ENCODE measurements around the gene GLTPD2.

Gene GLTPD2

DNA sequence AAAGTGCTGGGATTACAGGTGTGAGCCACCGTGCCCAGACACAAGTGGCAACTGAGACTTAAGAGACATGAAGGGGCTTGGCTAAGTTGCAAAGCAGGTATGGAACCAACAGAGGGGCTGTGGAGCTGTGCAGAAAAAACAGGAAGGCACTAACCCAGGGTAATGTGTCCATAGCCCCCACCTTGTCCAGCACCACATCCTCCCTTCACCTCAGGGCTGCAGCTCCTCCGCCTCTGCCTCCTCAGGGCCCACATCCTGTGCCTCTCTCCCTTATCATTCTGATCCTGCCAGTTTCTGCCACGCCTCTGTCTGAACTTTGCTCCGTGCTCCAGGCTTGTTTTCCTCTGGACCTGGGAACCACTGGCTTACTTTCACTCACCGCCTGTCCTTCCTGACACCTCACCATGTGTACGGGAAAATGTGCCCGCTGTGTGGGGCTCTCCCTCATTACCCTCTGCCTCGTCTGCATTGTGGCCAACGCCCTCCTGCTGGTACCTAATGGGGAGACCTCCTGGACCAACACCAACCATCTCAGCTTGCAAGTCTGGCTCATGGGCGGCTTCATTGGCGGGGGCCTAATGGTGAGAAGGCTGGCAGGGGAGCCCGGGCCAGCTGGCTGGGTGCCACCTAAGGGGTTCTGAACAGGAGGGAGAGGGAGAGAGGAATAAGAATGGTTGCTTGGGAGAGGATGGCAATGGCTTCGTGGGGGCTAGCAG lies 17.1 kb upstream of the GLTPD2 start, which contains the start of gene TM4SF5:
Gene TM4SF5, plus strand, starts transcription at position 368 of the 716 bp plus-strand sequence. Its CDS starts 37 bp downstream, at position 405.
- DNase-seq (ENCODE audit: low read depth in 4 of 4, low spot score in 1 of 4): no peak

DNA sequence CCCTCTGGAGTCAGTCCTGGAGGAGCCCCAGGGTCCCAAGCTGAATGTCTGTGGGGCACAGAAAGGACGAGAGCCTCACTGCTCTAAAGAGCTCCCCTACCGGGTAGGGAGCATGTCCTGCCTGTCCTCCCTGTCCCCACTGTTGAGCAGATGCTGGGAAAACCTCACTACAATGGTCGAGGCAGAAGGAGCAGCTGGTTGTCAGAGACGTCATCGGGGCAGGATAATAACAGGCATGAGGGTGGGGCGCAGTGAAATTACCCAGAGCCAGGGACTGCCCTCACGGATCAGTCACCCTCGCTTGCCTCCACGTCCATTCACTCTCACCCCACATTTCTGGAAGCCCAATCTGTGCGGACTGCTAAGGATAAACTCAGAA lies 16.5 kb upstream of the GLTPD2 start:
- DNase-seq (ENCODE audit: low read depth in 4 of 4, low spot score in 1 of 4): no peak

DNA sequence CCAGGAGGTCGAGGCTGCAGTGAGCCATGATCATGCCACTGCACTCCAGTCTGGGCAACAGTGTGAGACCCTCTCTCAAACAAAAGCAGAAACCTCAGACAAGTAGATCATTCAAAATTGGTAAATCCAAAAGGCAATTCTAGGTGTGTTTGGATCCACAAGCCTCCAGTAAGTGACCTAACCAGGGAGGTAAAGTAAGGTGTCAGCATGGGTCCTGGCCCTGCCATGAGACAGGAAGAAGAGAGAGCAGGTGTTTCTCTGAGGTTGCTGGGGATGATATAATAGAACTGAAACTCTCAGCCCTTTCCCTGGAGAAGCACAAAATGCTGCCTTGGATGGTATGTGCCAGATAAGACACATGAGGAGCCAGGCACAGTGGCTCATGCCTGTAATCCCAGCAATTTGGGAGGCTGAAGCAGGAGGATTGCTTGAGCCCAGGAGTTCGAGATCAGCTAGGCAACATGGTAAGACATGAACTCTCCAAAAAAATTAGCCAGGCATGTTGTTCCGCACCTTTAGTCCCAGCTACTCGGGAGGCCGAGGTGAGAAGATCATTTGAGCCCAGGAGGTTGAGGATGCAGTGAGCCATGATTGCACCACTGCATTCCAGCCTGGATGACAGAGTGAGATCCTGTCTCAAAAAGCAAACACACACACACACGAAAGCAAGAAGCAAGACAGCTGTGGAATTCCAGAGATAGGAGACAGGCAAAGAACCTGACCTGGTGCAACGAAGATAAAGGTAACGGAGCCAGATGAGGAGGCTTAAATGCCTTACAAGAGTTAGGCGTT lies 10.6 kb upstream of the GLTPD2 start:
- no peak for DNase-seq (ENCODE audit: low read depth in 4 of 4, low spot score in 1 of 4)

DNA sequence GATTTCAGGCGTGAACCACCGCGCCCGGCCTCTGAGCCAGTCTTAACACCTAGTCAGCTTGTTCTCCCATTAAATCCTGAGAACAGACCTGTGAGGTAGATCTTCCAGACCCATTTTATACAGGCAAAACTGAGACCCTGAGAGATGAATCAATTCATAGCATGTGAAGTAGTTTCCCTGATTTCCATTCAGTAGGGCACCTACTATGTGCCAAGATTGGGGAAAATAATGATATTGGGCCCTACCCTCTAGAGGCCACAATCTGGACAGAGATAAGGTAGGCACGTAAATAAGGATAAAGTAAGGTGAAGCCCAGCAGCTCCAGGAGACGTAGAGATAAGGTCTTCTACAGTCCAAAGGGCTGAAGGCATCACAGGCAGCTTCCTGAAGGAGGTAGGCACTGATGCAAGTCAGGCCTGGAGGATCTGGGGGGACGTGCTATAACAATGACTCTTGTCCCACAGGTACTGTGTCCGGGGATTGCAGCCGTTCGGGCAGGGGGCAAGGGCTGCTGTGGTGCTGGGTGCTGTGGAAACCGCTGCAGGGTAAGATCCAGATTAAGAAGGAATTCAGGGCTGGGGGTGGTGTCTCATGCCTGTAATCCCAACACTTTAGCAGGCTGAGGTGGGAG lies 8.3 kb upstream of the GLTPD2 start:
- DNase-seq (ENCODE audit: low read depth in 4 of 4, low spot score in 1 of 4): no peak

GRCh38 chr17:4782652-4783051 lies 6.1 kb upstream of the GLTPD2 start:
- DNase-seq (ENCODE audit: low read depth in 4 of 4, low spot score in 1 of 4): no peak

- no peak for DNase-seq (ENCODE audit: low read depth in 4 of 4, low spot score in 1 of 4)
Measured at GRCh38 chr17:4785311-4786105, 3.3 kb upstream of the GLTPD2 start.

- DNase-seq (ENCODE audit: low read depth in 4 of 4, low spot score in 1 of 4): no peak
Measured at GRCh38 chr17:4786106-4786511, 2.7 kb upstream of the GLTPD2 start, which contains the start of gene VMO1. Gene VMO1 (minus strand): TSS chr17:4786364. CDS start chr17:4786352, 12 bp downstream.

DNA sequence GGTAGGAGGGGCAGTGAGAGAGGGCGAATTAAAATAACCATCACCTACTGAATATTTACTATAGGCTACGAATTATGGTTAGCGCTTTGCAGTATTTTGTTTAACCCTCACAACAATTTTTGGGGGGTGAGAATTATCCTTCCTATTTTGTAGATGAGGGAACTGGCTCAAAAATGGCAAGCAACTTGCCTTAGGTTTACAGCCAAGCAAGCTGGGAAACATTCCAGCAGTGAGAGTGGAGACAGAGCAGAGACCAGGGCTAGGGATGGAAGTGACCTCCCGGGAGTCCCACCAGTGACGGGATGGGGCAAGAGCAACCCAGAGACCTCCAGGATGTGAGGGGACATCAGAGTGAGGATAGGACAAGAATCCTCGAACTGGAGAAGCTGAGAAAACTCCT lies 2.2 kb upstream of the GLTPD2 start:
- no peak for DNase-seq (ENCODE audit: low read depth in 4 of 4, low spot score in 1 of 4)

DNA sequence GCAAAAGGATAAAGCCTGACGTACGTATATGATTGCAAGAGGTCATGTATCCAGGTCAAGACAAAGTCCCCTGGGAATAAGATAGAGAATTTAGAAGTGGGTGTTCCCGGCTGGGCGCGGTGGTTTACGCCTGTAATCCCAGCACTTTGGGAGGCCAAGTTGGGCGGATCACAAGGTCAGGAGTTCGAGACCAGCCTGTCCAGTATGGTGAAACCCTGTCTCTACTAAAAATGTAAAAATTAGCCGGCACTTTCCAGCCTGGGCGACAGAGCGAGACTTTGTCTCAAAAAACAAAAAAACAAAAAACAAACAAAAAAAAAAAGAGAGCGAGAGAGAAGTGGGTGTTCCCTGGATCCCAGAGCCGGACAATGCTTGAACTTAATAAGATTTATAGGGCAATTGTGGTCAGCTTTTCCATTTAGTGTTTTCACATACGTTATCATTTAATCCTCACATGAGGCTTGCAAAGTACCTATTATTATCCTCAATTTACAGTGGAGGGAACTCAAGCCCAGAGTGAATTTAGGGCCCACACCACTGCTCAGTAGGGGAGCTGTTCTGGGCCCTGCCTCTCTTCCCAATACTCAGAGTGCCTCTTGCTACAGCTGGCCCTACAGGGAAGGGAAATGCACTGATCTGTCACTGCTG lies 481 bp upstream of the GLTPD2 start:
- no peak for DNase-seq (ENCODE audit: low read depth in 4 of 4, low spot score in 1 of 4)

GRCh38 chr17:4789701-4789950 lies 862 bp downstream of the GLTPD2 start:
- no peak for DNase-seq (ENCODE audit: low read depth in 4 of 4, low spot score in 1 of 4)

DNA sequence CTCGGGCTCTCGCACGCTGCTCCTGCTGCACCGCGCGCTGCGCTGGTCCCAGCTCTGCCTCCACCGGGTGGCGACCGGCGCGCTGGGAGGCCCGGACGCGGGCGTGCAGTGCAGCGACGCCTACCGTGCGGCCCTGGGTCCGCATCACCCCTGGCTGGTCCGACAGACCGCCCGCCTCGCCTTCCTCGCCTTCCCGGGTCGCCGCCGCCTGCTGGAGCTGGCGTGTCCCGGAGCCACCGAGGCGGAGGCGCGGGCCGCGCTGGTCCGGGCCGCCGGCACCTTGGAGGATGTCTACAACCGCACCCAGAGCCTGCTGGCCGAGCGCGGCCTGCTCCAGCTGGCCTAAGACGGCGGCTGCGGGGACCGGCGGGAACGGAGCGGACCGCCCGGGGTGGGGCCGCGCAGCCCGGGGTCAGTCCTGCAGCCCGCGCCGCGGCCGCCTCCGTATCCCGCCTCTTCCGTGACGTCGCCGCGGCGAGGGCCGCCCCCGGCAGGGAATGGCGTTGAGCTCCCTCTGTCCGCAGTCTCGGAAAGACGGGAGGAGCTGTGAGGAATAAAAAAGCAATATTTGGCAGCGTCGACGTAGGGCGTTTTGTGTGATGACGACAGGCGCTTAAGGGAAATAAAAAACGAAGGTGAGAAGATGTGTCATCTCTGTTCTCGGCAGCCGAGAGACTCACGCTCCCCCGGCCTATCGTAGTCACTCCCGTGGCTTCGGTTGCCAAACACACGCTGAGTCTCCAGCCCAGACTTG lies 1.4 kb downstream of the GLTPD2 start:
- peak in 3 of 4 experiments; percentile 48 to 79 (median 62) for DNase-seq (ENCODE audit: low read depth in 4 of 4, low spot score in 1 of 4)

- no peak for DNase-seq (ENCODE audit: low read depth in 4 of 4, low spot score in 1 of 4)
Measured at GRCh38 chr17:4790705-4791088, 1.9 kb downstream of the GLTPD2 start.

DNA sequence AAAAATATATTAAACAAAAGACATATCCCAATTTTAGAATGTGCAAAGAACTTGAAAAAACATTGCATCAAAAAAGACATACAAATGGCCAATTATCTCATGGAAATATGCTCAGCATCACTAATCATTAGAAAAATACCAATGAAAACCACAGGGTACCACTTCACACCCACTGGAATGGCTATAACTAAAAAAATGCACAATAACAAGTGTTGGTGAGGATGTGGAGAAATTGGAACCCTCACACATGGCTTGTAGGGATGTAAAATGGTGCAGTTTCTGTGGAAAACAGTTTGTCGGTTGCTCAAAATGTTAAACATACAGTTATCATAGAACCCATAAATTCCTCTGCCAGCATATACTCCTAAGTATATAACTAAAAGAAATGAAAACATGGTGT lies 6.4 kb downstream of the GLTPD2 start:
- no peak for DNase-seq (ENCODE audit: low read depth in 4 of 4, low spot score in 1 of 4)

DNA sequence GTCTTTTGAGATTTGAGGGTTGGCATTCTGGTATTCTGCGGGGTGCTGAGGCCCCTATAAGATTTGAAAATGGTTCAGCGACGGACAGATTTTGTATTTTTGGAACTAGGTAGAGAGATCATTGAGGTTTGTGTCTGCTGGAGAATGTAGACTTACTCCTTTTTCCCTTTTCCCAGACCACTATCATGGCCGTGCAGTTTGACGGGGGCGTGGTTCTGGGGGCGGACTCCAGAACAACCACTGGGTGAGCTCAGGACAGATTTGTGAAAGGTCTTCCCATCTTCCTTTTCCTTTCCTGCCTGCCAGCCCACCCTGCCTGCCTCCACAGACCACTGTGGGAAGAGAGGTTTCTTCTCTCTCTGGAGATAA lies 7.8 kb downstream of the GLTPD2 start:
- DNase-seq (ENCODE audit: low read depth in 4 of 4, low spot score in 1 of 4): no peak

- no peak for DNase-seq (ENCODE audit: low read depth in 4 of 4, low spot score in 1 of 4)
Measured at GRCh38 chr17:4800462-4801196, 11.9 kb downstream of the GLTPD2 start.

GRCh38 chr17:4802228-4802627 lies 13.5 kb downstream of the GLTPD2 start, which contains the start of gene C17orf114:
Gene C17orf114 (minus strand): TSS chr17:4802328.
- DNase-seq (ENCODE audit: low read depth in 4 of 4, low spot score in 1 of 4): no peak

- no peak for DNase-seq (ENCODE audit: low read depth in 4 of 4, low spot score in 1 of 4)
Measured at GRCh38 chr17:4806456-4806776, 17.7 kb downstream of the GLTPD2 start.

GRCh38 chr17:4806777-4807604 lies 18.2 kb downstream of the GLTPD2 start, which contains the start of gene PLD2:
Gene PLD2 (plus strand): TSS chr17:4807152. CDS start chr17:4807773, 621 bp downstream.
- DNase-seq (ENCODE audit: low read depth in 4 of 4, low spot score in 1 of 4): peak; percentile 71 to 90 (median 78)
